LoVo (cell line): Measurements from ENCODE around the gene S100A16.
"Not testable (repeated sequence)": the region's sequence is repeated elsewhere in the genome, so short reads cannot be mapped to it uniquely, and the experiment has no call there.

Experiments
- DNase-seq: peaks from one replicate; pipeline ENCODE4 v3.0.0-alpha.2; 2016; ENCODE audit warnings: low spot score

The S100A16 gene, protein sequence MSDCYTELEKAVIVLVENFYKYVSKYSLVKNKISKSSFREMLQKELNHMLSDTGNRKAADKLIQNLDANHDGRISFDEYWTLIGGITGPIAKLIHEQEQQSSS

DNA sequence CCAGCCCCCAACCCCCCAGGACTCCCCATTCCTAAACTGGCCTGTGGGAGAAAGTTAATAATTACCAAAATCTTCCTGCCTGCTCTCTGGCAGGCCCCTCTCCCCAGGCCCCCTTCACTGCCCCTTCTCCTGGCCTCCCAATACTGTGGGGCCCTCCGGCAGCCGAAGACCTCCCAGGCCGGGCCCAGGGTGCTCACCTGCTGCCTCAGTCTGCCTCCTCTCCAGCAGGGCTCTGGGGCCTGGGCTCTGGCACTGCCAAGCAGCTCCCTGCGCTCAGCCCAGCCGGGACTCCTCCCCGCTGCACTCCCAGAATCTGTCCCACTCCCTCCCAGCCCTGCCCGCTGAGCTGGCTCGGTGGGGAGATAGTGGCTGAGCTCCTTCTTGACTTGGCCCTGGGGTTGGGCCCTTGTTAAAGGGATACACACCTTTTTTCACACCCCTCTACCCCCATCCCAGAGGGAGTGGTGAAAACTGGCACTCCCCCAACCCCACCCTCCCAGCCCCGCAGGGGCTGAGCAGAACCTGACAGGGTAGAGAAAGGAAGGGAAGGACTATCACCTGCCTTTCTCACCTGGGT, at the start of gene S100A16:
Gene S100A16, minus strand, starts transcription at position 383 of the 577 bp plus-strand sequence. CDS start 4,986 bp downstream, outside the sequence.
- peak; percentile 90 for DNase-seq

DNA sequence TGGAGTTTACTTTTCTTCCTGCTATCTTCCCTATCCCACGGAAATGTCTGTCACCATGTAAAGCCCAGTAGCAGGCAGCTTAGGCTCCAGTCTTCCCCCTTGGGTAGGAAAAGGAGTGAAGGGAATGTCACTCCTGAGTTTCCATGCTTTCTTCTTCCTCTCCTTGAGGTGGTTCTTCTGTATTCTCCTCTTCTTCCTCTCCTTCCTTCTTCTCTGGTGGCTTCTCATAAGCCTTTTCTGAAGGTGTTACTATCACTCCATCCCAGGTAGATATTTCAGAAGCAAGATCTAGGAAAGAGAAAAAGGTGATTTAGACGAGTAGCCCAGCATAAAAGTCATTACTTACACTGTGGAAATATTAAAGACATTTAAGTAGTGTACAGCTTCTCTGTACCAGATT, 49.3 kb upstream of the S100A16 start:
- no peak for DNase-seq

DNA sequence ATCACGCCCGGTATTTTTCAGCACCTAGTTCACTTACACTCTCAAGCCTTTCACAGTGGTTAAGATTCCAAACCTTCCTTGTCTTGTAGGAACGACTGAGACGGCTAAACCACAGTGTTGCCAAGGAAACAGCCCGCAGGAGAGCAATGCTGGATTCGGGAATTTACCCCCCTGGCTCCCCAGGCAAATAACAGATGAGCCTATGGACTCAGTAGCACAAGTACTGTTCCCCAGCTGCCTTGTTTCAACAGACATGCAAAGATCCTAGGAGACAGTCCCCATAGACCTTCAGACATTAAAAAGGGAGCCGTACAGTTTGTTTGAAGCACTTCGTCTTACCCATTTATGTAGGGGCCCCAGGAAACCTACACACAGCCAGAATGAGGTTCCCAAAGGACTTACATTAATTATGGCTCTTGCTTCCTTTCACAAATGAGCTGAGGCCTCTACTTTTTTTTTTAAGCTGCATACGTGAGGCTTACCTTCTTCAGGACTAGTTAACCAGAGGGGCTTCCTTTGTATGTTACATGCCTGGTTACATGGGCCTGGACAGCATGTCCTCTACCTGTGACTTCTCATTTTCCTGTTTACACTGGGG, 48.3 kb upstream of the S100A16 start:
- DNase-seq = no peak

DNA sequence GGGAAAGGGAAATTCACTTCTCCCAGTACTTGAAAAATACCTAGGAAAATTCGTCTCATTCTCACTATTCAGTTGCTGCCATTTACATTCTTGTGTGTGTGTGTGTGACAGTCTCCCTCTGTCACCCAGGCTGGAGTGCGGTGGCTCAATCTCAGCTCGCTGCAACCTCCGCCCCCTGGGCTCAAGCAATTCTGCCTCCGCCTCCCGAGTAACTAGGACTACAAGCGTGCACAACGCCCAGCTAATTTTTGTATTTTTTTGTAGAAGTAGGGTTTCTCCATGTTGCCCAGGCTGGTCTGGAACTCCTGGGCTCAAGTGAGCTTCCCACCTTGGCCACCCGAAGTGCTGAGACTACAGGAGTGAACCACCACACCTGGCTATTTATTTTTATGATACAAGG, 46.7 kb upstream of the S100A16 start:
- DNase-seq = no peak

DNA sequence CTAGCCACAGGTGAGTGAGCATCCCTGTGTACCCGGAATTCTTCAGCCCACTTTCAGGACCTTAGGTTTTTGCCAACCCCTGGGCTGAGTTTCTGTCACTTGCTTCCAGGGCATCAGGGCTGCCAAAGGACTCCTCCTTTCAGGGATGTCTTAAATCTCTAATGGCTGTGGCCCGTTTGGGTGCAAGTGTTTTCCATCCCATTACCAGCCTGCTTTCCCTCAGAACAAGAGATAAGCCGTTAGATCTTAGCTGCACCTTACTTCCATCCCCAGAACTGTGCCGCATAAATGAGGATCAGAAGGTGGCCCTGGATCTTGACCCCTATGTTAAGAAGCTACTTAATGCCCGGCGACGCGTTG, 46.2 kb upstream of the S100A16 start:
- no peak for DNase-seq

DNA sequence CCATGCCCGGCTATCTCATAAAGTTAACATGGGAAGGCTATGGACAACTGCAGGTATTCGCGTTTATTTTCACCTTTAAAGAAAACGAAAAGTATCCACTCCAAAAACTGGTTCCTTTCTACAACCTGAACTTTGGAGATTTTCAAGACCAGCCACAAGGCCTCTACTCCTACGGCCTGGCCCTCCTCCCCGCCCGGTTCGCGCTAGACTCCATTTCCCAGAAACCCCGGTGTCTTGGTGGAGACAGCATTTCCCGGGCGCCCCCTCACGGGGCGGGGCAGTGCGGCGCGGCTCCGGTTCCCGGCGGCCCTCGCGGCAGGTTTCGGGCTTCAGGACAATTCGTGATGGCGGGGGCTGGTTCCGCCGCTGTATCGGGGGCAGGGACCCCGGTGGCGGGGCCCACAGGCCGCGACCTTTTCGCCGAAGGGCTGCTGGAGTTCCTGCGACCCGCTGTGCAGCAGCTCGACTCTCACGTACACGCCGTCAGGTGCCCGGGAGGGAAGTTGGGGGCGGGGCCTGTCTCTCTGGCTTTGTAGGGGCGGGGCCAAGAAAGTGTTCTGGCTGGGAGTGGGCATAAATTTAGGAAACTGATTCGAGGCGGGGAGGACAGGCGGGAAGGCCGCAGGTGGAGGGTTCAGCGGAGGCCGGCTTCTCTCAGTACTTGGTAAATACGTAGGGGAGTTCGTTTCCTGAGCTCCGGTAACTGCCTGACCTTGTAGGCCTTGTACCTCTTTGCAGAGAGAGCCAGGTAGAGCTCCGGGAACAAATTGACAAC, 45.6 kb upstream of the S100A16 start, which contains the start of gene SNAPIN:
Gene SNAPIN, plus strand, starts transcription at position 304 of the 775 bp plus-strand sequence. Its CDS starts 41 bp downstream, at position 345.
- peak; percentile 90 for DNase-seq

DNA sequence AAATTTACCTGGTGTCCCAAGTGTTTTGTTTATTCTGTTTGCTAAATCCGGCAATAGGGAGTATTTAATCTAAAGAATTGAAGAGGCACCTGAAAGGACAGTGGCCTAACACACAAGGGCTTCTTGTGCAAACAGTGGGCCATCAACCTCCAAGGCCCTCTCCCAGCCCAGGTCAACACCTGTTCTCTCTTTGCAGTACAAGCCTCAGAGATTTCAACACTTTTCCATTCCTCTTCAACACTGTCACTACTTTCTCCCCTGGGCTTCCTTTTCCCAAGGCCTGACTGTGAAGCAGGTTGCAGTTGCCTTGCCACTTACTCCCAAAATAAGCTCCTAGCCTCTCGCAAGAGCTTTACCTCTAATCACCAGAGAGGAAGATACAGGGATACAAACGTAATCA, 42.4 kb upstream of the S100A16 start:
- no peak for DNase-seq

DNA sequence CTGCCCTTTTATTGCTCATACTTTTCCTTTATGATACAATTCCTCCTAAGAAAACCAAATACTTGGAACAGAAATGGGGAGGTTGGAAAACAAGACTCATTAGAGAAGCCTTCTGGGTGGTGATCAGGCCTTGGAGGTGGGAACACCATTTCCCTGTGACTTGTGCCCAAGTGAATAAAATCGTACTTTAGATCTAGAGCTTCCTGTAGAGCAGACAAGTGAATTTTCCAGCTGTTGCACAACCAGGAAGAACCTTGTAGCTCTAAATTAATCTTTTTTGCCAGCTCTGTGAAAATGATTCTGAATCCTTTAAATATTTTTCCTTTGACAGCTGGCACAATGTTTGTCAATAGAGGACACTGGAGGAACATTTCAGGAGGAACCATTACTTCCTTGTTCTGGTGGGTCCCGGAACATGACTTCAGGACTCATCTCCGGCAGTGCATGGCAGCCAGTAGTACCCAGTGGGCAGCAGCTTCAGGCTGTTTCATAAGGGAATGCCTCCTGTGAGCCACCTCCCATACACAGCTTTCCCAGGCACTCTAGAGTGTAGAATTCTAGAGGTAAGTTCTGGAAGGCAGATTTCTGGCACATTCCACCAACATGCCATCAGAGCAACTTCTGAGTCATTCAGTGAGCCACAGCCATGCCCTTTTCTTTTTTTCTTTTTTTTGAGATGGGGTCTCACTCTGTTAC, 40.0 kb upstream of the S100A16 start:
- no peak for DNase-seq

DNA sequence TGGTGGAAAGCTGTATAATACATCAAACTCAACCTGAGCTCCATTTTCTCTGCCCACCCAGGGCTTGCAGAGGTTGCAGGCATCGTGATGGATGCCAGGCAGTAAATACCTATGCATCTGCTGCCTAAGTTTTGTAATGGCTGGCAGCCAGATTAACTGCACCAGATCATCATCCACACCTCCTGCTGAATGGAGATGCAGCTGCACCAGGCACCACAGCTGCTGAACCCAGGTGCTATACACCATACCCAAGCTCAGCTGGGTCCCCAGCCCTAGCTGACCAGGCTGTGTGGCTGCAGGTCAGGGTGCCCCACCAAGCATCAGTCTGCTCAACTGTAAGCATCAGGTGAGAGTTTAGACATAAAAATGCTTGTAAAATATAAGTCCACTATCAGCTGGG, 38.8 kb upstream of the S100A16 start:
- DNase-seq = no peak

DNA sequence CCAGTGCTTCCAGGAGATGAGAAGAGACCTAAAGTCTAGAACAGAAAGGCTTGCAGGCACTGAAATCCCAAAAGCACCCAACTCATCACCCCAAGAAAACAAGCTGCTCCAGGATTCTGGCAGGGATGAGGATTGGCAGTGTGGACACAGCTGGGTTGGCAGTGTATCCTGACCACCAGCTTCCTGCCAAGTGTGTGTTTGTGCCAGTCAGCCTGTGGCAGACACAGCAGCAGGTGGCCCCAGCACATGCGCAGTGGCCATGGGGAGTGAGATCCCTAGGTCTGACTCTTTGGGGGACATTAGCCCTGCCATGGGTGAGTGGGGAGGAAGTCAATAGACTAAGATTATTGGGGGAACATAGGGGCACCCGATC, 36.9 kb upstream of the S100A16 start:
- DNase-seq = no peak

DNA sequence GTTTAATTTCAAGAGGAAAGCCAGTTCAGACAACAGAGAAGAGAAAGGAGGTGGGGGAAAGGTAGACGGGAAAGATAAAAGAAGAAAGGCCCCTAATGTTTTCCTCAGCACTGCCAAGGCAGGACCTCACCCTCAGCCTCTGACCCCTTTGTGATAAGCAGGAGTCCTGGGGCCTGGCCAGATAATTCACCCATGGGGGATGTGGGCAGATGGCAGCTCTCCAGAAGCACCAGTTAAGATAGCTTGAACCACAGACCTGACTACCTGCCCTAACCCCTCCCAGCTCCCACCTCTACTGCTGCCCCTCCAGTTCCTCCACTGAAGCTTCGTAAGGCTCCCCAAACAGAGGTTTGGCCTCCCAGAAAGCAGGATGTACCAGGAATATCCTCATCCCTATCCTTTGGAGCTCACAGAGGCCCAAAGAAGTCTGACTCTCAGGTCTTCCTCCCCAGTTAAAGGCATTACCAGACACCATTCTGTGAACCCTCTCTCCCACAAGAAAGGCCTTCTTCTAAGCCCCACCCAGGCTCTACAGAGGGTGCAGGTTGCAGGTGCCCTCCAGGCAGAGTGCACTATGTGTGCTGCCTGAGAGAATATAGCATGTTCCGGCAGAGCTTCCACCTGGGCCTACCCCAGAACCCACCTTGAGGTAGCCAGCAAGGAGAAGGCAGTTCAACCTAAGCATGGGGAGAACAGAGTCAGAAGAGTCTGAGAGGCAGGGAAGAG, 36.4 kb upstream of the S100A16 start:
- no peak for DNase-seq

DNA sequence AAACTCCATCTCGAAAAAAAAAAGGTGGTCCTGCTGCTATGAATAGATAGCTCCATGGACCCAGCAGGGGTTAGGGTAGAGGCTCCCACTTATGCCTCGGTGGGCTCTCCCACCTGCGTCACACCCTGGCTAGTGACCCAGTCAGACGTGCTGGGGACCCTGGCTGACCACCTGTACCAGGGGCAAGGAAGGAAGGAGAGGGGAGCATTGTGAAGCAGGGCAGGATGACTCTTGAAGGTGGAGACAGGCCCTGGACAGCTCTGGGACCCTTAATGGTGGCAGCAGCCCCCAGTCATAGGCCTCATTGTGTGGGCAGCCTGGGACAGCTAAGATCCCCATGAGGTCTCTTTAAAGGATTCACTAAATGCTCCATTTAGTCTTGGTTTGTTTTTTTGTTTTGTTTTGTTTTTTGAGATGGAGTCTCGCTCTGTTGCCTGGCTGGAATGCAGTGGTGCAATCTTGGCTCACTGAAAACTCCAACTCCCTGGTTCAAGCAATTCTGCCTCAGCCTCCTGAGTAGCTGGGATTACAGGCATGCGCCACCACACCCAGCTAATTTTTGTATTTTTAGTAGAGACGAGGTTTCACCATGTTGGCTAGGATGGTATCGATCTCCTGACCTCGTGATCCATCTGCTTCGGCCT, 35.2 kb upstream of the S100A16 start:
- no peak for DNase-seq

DNA sequence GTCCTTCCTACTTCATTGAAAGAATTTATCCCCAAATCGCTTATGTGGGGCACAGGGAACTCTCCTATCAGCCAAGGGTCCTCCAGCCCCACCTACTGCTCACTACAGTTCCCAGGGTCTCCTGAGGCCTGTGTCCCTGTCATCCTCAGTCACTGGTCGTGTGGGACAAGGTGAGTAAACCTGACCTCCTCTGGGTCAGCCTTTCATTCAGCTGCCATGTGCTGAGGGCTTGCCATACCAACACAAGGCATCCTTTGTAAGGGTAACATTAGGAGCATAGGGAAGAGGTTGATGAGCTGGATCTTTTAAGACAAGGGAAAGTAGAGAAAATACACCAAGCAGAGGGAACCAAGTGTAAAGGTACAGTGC, 34.4 kb upstream of the S100A16 start:
- no peak for DNase-seq

DNA sequence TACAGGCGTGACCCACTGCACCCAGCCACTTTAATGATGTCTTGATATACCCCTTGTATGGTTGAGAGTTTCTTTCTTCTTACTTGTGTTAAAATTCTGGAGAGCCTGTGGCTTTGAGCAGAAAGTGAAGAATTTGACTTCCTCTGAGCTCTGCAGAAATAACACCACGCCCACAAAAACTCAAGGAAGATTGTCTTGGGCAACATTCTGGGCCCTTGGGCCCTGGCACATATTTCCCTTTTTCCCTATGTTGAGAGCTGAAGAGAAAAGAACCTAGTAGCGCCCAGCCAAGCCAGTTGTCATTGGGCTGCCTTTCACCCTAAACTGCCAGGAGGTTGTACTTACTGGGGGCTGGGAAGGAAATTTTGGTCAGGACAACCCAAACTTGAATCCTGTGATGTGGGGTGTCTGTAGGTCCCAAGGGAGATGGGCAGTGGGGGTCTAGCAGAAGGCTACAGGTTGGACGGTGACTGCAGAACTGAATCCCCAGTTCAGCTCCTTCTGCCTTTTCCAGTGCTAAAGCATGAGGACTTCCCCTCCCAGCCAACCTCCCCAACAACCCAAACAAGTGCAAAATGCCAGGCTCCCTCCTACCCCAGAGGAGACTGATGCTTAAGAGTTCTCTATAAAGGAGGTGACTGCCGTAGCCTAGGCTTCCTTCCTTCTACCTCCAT, 33.9 kb upstream of the S100A16 start:
- no peak for DNase-seq

DNA sequence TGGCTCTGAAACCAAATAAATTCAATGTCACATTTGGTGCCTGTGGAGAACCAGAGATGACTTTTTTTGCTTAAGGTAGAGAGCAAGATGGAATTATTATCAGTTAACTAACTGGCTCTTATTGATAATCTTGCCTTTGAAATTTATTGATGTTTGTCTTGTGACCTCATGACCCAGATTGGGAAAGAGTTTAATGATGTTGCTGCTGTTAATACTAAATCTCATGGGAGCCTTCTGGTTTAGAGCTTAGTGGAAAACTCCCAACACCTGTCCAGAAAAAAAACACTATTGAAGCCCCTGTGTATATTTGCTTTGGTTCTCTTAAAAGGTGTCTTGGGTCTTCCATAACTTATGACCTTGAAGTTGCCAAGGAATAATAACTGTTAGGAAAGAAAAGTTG, 30.9 kb upstream of the S100A16 start:
- no peak for DNase-seq

DNA sequence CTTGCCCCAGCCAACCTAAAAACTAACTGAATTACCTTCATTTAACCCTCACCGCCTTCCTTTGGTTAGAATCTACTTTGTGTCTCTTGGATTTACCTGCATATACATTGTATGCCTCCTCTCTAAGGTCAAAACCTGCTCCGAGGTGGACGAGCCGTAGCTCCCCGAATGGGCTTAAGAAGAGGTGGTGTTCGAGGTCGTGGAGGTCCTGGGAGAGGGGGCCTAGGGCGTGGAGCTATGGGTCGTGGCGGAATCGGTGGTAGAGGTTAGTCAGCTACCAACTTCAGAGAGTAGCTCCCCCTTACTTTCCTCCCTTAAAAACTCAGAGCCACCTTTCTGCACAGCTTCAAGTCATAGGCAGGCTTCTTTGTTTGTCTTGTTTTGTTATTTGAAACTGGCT, 30.2 kb upstream of the S100A16 start:
- no peak for DNase-seq

DNA sequence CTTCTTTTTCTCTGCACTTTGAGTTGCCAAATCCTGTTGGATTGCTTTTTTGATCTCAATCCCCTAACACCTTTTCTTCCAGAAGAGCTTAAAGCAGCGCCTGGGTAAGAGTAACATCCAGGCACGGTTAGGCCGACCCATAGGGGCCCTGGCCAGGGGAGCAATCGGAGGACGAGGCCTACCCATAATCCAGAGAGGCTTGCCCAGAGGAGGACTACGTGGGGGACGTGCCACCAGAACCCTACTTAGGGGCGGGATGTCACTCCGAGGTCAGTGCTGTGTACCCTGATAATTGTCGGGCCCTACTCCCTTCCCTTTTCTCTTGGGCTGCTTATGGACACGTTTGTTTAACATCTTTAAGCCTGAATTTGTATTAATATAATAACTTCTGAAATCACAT, 29.2 kb upstream of the S100A16 start:
- DNase-seq = no peak

DNA sequence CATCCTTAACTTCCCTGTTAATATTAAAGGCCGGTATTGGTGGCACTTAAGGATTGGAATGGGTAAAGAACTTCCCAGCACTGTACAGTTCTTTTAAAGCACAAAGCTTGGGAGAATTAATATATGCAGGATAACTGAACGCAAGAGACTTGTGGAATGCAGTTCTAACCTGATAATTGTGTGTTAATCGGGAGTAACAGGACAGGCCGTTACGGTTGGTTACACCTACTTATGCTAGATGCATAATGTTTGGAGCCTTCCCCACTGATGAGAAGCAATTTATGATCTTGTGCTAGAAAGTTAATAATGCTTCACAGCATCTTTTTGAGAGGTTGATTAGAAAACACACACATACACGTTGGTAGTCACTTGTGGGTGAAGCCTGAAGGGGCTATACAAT, 27.9 kb upstream of the S100A16 start:
- no peak for DNase-seq

DNA sequence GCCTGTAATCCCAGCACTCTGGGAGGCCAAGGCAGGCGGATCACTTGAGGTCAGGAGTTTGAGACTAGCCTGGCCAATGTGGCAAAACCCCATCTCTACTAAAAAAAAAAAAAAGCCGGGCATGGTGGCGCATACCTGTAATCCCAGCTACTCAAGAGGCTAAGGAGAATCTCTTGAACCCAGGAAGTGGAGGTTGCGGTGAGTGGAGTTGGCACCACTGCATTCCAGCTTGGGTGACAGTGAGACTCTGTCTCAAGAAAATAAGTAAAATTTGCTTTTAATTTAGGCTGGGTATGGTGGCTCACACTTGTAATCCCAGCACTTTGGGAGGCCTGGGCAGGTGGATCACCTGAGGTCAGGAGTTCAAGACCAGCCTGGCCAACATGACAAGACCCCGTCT, 27.3 kb upstream of the S100A16 start:
- DNase-seq = not testable (repeated sequence)

DNA sequence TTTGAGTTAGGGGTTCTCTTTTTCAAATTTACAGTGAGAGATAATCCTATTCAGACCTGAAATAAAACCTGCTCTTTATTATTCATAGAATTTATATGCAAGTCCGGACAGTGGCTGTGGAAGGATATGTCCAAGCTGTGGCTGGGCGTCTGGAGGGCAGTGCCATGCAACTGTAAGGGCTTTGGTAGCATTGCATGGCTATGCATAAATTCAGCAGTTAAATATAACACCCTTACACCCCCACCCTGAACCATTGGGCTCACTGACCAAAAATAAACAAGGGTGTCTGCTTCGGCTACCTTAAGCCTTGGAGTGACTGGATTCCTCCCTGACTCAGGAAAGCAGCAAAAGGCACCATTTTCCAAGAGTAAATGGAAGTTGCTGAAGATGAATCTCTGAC, 26.3 kb upstream of the S100A16 start:
- no peak for DNase-seq

DNA sequence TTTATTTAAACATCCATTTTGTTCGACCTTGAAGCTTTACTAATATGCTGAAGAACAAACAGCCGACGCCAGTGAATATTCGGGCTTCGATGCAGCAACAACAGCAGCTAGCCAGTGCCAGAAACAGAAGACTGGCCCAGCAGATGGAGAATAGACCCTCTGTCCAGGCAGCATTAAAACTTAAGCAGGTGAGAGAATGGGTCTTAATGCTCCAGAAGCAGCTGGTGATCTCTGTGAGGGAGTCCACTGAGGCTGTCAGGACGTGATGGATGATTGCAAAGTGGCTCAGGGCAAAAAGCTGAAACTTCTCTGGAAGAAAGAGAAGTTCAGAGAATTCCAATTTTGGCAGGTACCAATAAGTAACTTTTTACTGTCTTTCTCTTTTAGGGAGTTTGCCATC, 25.3 kb upstream of the S100A16 start:
- no peak for DNase-seq
